SK-N-SH treated with all-trans-retinoic acid at 6 μM for 48 hours (cell line): ENCODE results near the gene KCNT2.

Experiments
- BACH2 ChIP-seq: fragments of 250-450 bp; sonication (Bioruptor Pico); IDR thresholded peaks from 2 replicates; pipeline ENCODE4 v1.9.0; 2021; ENCODE audit warnings: mild to moderate bottlenecking, borderline replicate concordance
- ZFP3 ChIP-seq: fragments of 250-450 bp; sonication (Bioruptor Pico); IDR thresholded peaks from 2 replicates; pipeline ENCODE4 v1.5.0; 2020; ENCODE audit warnings: mild to moderate bottlenecking, moderate library complexity

DNA sequence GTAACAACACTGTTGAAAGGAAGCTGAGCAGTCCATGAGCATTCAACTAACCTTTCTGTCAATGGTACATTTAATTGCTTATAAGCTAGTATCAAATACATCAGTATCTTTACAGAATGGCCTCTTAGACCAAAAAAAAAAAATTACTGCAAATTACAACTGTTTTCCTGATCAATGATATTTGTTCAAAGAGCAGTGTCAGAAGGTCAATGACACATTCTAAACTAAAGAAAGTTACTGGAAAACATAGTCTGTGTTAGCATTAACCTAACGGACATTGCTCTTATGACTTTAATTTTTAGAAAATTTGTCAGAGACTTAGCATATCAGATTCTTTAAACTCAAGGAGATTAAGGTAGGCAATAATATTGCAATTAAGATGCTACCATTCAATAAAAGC, 162.5 kb downstream of the KCNT2 start:
- TF ChIP-seq BACH2: no peak
- no peak for TF ChIP-seq ZFP3 (CRISPR knock-in tag)
